ENCODE measurements around the gene RPS6KC1.

GRCh38 chr1:213065800-213066199, 14.8 kb downstream of the RPS6KC1 start:
- TF ChIP-seq CTCF (conservative IDR thresholded peaks at IDR 0.05) (no peak), ZFX (IDR thresholded peaks at IDR 0.05) (no peak)

Measured in C4-2B (cell line).